ENCODE results near the gene FARS2.

The FARS2 gene

GRCh38 chr6:5260661-5261544, at the start of gene FARS2, which contains the start of gene LYRM4:
FARS2 (plus strand) TSS chr6:5261513.
LYRM4 (minus strand) TSS chr6:5260950; CDS start chr6:5260733, 217 bp downstream.
- DNase-seq = peak; percentile 83

GRCh38 chr6:5213836-5214235, 47.5 kb upstream of the FARS2 start:
- DNase-seq = no peak

GRCh38 chr6:5214570-5215052, 46.7 kb upstream of the FARS2 start:
- DNase-seq = peak; percentile 63

- DNase-seq = no peak
Observed at GRCh38 chr6:5215159-5215558, 46.2 kb upstream of the FARS2 start.

- DNase-seq = no peak
Observed at GRCh38 chr6:5215799-5216198, 45.5 kb upstream of the FARS2 start.

GRCh38 chr6:5217356-5217755, 44.0 kb upstream of the FARS2 start:
- no peak for DNase-seq

GRCh38 chr6:5219011-5219691, 42.2 kb upstream of the FARS2 start:
- no peak for DNase-seq

- DNase-seq = peak; percentile 3
Observed at GRCh38 chr6:5220443-5220842, 40.9 kb upstream of the FARS2 start.

- DNase-seq = no peak
Observed at GRCh38 chr6:5223309-5223708, 38.0 kb upstream of the FARS2 start.

GRCh38 chr6:5229356-5229755, 32.0 kb upstream of the FARS2 start:
- DNase-seq = no peak

GRCh38 chr6:5230081-5230480, 31.2 kb upstream of the FARS2 start:
- peak; percentile 30 for DNase-seq

- DNase-seq = no peak
Observed at GRCh38 chr6:5231289-5231688, 30.0 kb upstream of the FARS2 start.

- peak; percentile 70 for DNase-seq
Observed at GRCh38 chr6:5234874-5235273, 26.4 kb upstream of the FARS2 start.

GRCh38 chr6:5235830-5236229, 25.5 kb upstream of the FARS2 start:
- no peak for DNase-seq

GRCh38 chr6:5237805-5238204, 23.5 kb upstream of the FARS2 start:
- DNase-seq = no peak

- no peak for DNase-seq
Observed at GRCh38 chr6:5238336-5238735, 23.0 kb upstream of the FARS2 start.

- DNase-seq = no peak
Observed at GRCh38 chr6:5241252-5241651, 20.1 kb upstream of the FARS2 start.

- no peak for DNase-seq
Observed at GRCh38 chr6:5243069-5243468, 18.2 kb upstream of the FARS2 start.

- DNase-seq = peak; percentile 37
Observed at GRCh38 chr6:5246141-5247097, 14.9 kb upstream of the FARS2 start.

GRCh38 chr6:5247201-5247600, 14.1 kb upstream of the FARS2 start:
- DNase-seq = no peak

- DNase-seq = no peak
Observed at GRCh38 chr6:5248302-5249098, 12.8 kb upstream of the FARS2 start.
